Activated CD8-positive, alpha-beta memory T cell treated with anti-CD3 and anti-CD28 coated beads, Interleukin-2, amount 50 U/mL, for 4 hours (primary cell): ENCODE results near the gene PLD1.
"Not testable (repeated sequence)": the region's sequence is repeated elsewhere in the genome, so short reads cannot be mapped to it uniquely, and the experiment has no call there.

ENCODE experiments used
- DNase-seq: peaks from one replicate; pipeline ENCODE4 v3.0.0-alpha.2; 2020

The PLD1 gene

DNA sequence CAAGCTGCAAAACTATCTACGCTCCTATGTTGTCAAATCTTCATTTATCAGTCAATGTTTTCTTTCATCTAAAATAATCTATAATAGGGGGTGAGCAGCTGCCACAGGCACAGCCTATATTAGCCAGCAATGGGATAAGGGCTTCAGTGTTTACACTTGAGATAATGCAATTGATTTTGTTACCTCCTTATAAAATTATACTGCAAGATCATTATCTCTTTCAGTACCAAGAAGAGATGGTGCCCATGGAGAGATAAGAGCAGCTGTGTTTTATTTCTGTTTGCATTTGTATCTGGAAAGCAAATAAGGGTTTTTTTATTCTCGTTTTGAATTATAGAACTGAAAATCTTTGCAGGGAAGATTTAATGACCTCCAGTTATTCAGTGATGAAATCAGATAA lies 68.9 kb downstream of the PLD1 start:
- no peak for DNase-seq

GRCh38 chr3:171736556-171736955 lies 73.7 kb downstream of the PLD1 start:
- no peak for DNase-seq

DNA sequence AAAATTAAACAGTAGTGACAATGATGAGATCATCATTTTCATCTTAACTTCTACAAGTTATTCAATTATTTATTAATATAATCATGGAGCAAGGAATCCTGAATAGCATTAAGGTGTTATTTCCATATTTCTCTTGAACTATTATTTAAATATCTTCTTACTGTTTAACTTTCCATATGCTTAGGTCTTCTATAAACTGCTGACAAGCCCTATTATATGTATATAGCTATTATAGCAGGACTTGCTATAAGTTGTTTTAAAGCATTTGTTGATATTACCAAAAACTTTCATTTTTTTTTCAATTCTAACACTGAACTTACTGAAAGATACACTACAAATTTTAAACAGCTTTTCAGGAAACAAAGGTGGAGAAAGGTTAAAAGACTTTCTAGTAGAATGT lies 76.7 kb downstream of the PLD1 start:
- DNase-seq: no peak

GRCh38 chr3:171732756-171733155 lies 77.5 kb downstream of the PLD1 start:
- no peak for DNase-seq

GRCh38 chr3:171731691-171732090 lies 78.6 kb downstream of the PLD1 start:
- DNase-seq: no peak

GRCh38 chr3:171729452-171730334 lies 80.6 kb downstream of the PLD1 start:
- DNase-seq: no peak

DNA sequence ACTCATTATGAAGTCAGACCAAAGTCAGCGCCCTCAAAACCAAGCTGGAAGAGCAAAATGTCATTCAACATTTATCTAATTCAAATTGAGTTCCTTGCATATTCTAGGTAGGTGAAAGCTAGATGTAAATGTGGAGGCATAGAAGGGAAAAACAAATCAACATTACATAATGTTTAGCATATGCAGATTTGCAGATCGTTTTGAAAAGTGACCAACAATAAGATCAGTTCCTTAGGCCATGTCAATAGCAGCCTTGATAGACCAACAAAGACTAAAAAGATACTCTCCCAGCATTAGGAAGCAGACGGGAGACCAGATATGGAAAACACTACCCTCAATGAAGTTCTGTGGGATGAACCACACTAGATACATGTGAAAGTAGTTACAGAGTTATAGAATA lies 83.0 kb downstream of the PLD1 start:
- no peak for DNase-seq

- no peak for DNase-seq
Measured at GRCh38 chr3:171718493-171719185, 91.6 kb downstream of the PLD1 start.

DNA sequence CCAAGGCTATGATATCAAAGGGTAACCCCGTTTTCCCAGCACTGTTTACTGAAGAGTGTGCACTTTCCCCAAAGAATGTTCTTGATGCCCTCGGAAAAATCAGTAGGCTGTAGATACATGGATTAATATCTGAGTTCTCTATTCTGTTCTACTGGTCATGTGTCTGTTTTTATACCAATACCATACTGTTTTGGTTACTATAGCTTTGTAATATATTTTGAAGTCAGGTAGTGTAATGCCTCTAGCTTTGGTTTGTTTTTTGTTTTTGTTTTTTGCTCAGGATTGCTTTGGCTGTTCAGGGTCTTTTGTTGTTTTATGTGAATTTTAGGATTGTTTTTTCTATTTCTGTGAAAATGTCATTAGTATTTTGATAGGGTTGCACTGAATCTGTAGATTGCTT lies 95.1 kb downstream of the PLD1 start:
- DNase-seq: no peak

GRCh38 chr3:171712171-171712938 lies 97.9 kb downstream of the PLD1 start:
- no peak for DNase-seq

GRCh38 chr3:171711461-171712170 lies 98.7 kb downstream of the PLD1 start:
- DNase-seq: no peak

GRCh38 chr3:171710359-171710758 lies 99.9 kb downstream of the PLD1 start:
- no peak for DNase-seq

DNA sequence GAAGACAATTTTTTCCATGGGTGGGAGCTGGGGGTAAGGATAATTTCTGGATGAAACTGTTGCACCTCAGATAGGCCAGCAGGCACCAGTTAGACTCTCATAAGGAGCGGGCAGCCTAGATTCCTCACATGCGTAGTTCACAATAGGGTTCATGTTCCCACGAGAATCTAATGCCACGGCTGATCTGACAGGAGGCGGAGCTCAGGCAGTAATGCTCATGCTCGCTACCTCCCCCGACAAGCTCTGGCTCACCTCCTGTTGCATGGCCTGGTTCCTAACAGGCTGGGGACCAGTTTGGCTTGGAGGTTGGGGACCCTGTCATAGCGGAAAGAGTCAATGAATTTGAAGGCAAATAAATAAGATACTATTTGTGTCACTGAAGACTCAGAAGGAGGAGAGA lies 105.5 kb downstream of the PLD1 start:
- DNase-seq: no peak

- DNase-seq: no peak
Measured at GRCh38 chr3:171704002-171704401, 106.3 kb downstream of the PLD1 start.

DNA sequence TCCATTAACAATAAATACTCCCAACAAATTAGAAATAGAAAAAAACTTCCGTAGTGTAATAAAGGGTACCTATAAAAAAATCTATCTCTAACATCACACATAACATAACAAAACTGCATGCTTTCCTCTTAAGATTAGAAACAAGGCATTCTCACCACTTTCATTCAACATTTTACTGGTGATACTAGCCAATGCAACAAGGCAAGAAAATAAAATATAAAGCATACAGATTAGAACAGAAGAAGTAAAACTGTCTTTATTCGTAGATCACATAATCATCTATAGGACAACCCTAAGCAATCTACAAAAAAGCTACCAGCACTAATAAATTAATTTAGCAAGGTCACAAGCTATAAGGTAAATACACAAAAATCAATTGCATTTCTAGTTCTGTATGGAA lies 107.1 kb downstream of the PLD1 start:
- no peak for DNase-seq

GRCh38 chr3:171700653-171701052 lies 109.6 kb downstream of the PLD1 start:
- no peak for DNase-seq

- DNase-seq: no peak
Measured at GRCh38 chr3:171700157-171700556, 110.1 kb downstream of the PLD1 start.

GRCh38 chr3:171699601-171700000 lies 110.7 kb downstream of the PLD1 start:
- DNase-seq: no peak

DNA sequence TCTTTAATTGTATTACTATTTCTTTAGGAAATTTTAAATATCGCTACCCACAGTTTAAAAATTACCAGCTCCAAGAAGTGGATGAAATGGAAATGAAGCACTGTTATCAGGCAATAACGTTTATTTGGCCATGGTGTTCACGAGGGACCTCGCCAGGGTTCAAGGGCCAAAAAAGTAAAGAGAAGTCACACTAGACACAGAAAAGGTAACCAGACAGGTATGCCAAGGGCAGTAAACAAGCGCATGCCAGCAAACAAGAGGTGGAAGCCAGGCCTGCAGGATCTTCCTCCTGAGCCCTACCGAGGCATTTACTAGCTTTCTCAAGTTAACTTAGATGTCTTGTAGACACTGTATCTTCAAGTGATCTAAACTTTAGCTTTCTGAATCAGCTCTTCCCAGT lies 113.5 kb downstream of the PLD1 start:
- DNase-seq: no peak

GRCh38 chr3:171695426-171695825 lies 114.9 kb downstream of the PLD1 start:
- no peak for DNase-seq

- DNase-seq: no peak
Measured at GRCh38 chr3:171694888-171695287, 115.4 kb downstream of the PLD1 start.

DNA sequence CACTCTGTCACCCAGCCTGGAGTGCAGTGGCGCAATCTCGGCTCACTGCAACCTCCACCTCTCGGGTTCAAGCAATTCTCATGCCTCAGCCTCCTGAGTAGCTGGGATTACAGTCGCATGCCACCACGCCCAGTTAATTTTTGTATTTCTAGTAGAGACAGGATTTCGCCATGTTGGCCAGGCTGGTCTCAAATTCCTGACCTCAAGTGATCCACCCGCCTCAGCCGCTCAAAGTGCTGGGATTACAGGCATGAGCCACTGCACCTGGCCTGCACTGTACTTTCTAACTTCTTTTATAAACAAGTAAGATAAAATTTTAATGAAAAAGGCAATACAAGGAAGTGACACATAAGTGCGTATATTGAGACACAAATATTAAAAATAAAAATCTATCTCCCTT lies 117.7 kb downstream of the PLD1 start:
- DNase-seq: not testable (repeated sequence)

DNA sequence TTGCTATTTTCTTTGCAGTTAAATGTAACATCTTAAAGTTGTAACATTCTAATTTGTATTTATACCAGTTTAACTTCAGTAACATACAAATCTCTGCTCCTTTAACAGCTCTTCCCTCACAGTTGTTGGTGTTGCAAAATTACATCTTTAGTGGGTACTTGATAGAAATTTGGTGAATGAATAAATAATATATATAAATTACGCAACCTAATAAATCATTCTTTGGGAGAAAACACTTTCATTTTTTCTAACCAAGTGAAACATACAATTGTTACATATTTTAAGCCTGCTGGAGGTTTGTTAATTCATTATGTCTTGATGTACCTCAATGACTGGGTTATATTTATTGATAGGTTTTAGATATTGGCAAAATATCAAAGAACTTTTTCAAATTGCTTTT lies 118.8 kb downstream of the PLD1 start:
- no peak for DNase-seq
